ENCODE results near the gene LAMA2.
"Not testable (repeated sequence)": the region's sequence is repeated elsewhere in the genome, so short reads cannot be mapped to it uniquely, and the experiment has no call there.

Gene LAMA2

GRCh38 chr6:129059650-129060049 lies 176.7 kb downstream of the LAMA2 start:
- in situ Hi-C loops (cut with MboI; ENCODE audit: low sequenced_read_pairs, unreplicated experiment) = no loop called here
- TF ChIP-seq, protein P1, sequence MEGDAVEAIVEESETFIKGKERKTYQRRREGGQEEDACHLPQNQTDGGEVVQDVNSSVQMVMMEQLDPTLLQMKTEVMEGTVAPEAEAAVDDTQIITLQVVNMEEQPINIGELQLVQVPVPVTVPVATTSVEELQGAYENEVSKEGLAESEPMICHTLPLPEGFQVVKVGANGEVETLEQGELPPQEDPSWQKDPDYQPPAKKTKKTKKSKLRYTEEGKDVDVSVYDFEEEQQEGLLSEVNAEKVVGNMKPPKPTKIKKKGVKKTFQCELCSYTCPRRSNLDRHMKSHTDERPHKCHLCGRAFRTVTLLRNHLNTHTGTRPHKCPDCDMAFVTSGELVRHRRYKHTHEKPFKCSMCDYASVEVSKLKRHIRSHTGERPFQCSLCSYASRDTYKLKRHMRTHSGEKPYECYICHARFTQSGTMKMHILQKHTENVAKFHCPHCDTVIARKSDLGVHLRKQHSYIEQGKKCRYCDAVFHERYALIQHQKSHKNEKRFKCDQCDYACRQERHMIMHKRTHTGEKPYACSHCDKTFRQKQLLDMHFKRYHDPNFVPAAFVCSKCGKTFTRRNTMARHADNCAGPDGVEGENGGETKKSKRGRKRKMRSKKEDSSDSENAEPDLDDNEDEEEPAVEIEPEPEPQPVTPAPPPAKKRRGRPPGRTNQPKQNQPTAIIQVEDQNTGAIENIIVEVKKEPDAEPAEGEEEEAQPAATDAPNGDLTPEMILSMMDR (IDR thresholded peaks at IDR 0.05; ENCODE audit: borderline replicate concordance, control extremely low read depth, extremely low read depth, insufficient read depth, missing control alignments) = no peak
- DNase-seq (ENCODE audit: low spot score) = no peak

GRCh38 chr6:129069006-129069405 lies 186.1 kb downstream of the LAMA2 start:
- in situ Hi-C loops (cut with MboI; ENCODE audit: low sequenced_read_pairs, unreplicated experiment) = no loop called here
- no peak for DNase-seq (ENCODE audit: low spot score)
- TF ChIP-seq, protein P1 (IDR thresholded peaks at IDR 0.05; ENCODE audit: borderline replicate concordance, control extremely low read depth, extremely low read depth, insufficient read depth, missing control alignments) = no peak

DNA sequence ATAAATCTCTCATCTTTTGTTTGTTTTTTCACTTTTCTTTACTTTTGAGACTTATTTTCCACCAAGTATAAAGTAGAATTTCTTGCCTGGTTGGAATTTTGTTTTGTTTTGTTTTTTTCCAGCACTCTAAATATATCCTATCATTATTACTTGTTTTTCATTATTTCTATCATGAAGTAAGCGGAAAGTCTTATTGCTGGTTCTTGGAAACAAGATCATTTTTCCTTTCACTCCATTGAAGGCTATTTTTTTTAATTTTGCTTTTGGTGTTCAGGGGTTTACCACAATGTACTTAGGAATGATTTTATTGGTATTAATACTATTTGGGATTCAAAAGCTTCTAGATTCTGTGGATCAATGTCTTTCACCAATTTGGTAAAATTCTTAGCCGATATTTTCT lies 190.1 kb downstream of the LAMA2 start:
- TF ChIP-seq, protein P1 (IDR thresholded peaks at IDR 0.05; ENCODE audit: borderline replicate concordance, control extremely low read depth, extremely low read depth, insufficient read depth, missing control alignments) = no peak
- DNase-seq (ENCODE audit: low spot score) = no peak
- in situ Hi-C loops (cut with MboI; ENCODE audit: low sequenced_read_pairs, unreplicated experiment) = no loop called here

DNA sequence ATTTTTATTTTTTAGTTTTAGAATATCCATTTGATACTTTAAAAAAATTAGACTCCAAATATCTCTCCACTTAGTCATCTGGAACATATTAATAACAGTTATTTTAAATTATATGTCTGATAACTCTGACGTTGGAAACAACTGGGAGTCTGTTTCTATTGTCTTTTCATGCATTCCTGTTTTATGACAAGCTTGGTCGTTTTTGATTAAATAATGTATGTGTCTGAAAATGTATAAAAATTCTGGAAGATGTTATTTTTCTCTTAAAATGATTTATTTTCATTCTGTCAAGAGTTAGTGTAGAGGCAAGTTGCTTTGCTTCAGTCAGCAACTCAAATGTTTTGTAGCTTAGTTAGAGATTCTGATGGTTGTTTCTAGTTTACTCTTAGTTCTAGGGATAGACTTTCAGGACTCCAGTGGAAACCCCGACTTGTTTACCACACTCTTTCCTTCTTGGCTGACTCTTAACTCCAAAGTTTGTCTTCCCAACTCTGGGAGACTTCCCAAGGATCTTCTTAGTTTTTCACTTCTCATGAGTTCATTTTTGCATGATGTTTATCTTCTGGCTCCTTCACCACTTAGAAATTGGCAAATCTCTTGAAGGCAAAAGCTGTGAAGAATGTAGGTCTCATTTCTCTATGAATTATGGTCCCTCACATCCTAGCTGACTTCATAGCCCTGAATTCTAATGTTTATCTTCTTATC lies 190.9 kb downstream of the LAMA2 start:
- TF ChIP-seq, protein P1 (IDR thresholded peaks at IDR 0.05; ENCODE audit: borderline replicate concordance, control extremely low read depth, extremely low read depth, insufficient read depth, missing control alignments) = no peak
- in situ Hi-C loops (cut with MboI; ENCODE audit: low sequenced_read_pairs, unreplicated experiment) = no loop called here
- no peak for DNase-seq (ENCODE audit: low spot score)

DNA sequence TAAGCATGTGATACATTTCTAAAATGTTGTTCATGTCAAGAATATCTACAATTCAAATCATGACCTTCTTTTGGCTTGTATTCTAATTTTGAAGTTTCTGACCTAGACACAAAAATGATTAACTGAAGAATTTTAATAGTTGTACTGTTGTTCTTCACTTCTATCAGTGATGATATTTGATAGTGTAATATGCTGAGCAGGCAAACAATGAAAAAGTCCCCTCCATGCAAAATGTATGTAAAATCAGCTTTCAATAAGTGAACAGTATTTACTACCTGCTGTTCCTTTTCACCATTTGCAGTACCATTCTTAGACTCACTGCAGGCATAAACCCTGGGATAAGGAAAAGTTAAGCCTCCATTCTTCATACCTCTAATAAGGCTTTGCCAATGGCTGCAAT lies 201.5 kb downstream of the LAMA2 start:
- TF ChIP-seq, protein P1 (IDR thresholded peaks at IDR 0.05; ENCODE audit: borderline replicate concordance, control extremely low read depth, extremely low read depth, insufficient read depth, missing control alignments) = no peak
- no peak for DNase-seq (ENCODE audit: low spot score)
- in situ Hi-C loops (cut with MboI; ENCODE audit: low sequenced_read_pairs, unreplicated experiment) = no loop called here

GRCh38 chr6:129088481-129088880 lies 205.5 kb downstream of the LAMA2 start:
- in situ Hi-C loops (cut with MboI; ENCODE audit: low sequenced_read_pairs, unreplicated experiment); DNase-seq (ENCODE audit: low spot score): not testable (repeated sequence)

DNA sequence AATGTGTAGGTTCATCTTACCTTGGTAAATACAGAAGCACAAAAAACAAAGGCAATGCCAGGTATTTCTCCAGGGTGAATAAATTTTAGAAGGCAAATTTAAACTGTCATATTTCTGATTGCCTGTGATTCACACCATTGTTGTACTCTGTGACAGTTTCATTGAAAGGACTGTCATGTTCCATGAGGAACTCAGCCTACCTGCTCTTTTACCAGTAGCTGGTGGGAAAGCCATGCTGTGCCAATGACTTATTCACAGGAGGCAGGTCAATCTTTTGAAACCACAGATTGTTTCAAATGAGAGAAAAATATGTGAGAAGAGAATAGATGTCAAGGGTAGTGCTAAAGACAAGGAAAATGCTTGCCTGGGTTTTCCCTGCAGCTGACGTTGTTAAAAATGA lies 206.4 kb downstream of the LAMA2 start:
- TF ChIP-seq, protein P1 (IDR thresholded peaks at IDR 0.05; ENCODE audit: borderline replicate concordance, control extremely low read depth, extremely low read depth, insufficient read depth, missing control alignments) = no peak
- no peak for DNase-seq (ENCODE audit: low spot score)
- in situ Hi-C loops (cut with MboI; ENCODE audit: low sequenced_read_pairs, unreplicated experiment) = no loop called here

Measured in GM13976 (cell line).